ENCODE data around the gene ADAM33. TPM values are rescaled to one million over a fixed set of nuclear protein-coding genes. Genes with fewer than 3 reads are reported as not detected.

The ADAM33 gene
- total RNA-seq, 1 donor, result 68.6 TPM

- TF ChIP-seq, protein P1, sequence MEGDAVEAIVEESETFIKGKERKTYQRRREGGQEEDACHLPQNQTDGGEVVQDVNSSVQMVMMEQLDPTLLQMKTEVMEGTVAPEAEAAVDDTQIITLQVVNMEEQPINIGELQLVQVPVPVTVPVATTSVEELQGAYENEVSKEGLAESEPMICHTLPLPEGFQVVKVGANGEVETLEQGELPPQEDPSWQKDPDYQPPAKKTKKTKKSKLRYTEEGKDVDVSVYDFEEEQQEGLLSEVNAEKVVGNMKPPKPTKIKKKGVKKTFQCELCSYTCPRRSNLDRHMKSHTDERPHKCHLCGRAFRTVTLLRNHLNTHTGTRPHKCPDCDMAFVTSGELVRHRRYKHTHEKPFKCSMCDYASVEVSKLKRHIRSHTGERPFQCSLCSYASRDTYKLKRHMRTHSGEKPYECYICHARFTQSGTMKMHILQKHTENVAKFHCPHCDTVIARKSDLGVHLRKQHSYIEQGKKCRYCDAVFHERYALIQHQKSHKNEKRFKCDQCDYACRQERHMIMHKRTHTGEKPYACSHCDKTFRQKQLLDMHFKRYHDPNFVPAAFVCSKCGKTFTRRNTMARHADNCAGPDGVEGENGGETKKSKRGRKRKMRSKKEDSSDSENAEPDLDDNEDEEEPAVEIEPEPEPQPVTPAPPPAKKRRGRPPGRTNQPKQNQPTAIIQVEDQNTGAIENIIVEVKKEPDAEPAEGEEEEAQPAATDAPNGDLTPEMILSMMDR (IDR thresholded peaks at IDR 0.05; ENCODE audit: insufficient read depth, low read length), result peak; percentile 57
- H3K4me3 ChIP-seq (ENCODE audit: low read depth, low read length), result no peak overlapping the region
- no peak for DNase-seq (ENCODE audit: low read depth)
Observed at GRCh38 chr20:3696200-3696599, 14.4 kb upstream of the ADAM33 start.

GRCh38 chr20:3694864-3695263 lies 13.1 kb upstream of the ADAM33 start:
- TF ChIP-seq, protein P1 (IDR thresholded peaks at IDR 0.05; ENCODE audit: insufficient read depth, low read length), result no peak
- DNase-seq (ENCODE audit: low read depth), result no peak
- H3K4me3 ChIP-seq (ENCODE audit: low read depth, low read length), result no peak overlapping the region

DNA sequence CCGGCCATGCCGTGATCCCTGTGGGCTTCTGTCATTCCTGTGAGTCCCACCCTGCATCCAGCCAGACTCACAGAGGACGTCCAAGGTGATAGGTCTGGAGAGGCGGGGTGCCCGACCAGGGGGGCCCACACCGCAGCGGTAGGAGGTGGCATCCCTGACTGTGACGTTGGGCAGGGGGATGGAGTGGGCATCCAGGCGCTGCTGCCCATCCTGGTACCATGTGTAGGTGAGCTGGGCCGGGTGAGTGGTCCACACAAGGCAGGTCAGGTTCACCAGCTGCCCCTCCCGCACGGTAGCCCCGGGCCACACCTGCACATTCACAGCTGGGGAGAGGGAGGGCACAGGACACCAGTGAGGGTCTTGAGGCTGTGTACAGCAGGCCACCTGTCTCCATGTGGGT lies 11.6 kb upstream of the ADAM33 start:
- H3K4me3 ChIP-seq (ENCODE audit: low read depth, low read length), result no peak overlapping the region
- no peak for DNase-seq (ENCODE audit: low read depth)
- TF ChIP-seq, protein P1 (IDR thresholded peaks at IDR 0.05; ENCODE audit: insufficient read depth, low read length), result no peak

DNA sequence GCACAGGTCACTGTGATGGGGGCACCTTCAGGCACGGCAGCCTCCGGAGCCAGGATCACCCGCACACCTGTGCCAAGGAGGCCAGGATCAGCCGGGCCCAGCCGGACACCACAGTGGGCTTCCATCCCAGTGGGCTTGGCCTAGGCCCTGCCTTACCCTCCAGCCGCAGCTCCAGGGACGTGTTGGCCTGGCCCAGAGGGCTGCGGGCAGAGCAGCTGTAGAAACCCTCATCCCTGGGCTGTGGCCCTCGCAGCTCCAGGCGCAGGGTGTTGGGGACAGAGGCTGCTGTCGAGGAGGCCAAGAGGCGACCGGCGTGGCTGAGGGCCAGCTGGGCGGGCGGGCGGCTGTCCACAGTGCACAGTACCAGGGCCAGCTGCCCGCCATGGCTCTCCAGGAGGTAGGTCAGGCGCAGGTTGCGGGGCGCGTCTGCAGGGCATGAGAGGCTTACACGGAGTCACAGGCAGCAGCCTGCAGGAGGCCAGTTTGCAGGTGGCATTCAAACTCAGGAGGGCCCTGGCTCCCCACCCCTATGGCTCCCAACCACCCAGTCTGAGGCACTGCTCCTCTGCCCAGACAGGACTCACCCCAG lies 11.0 kb upstream of the ADAM33 start:
- DNase-seq (ENCODE audit: low read depth), result no peak
- TF ChIP-seq, protein P1 (IDR thresholded peaks at IDR 0.05; ENCODE audit: insufficient read depth, low read length), result no peak
- H3K4me3 ChIP-seq (ENCODE audit: low read depth, low read length), result no peak overlapping the region

DNA sequence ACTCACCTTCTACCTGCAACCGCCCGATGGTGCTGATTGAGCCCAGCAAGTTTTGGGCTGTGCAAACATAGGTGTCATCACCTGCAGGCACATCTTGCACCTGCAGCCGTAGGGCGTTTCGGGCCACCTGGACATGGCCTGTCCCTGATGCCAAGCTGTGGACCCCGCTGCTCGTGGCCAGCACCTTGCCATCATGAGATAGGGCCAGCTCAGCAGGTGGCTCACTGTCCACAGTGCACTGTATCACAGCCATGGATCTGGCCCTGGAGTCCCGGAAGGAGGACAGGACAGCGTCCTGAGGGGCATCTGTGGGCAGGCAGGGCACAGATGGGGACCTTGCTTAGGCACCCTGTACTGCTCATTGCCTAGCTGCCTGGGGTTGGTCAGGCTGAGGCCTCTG lies 10.1 kb upstream of the ADAM33 start:
- no peak for DNase-seq (ENCODE audit: low read depth)
- H3K4me3 ChIP-seq (ENCODE audit: low read depth, low read length), result no peak overlapping the region
- TF ChIP-seq, protein P1 (IDR thresholded peaks at IDR 0.05; ENCODE audit: insufficient read depth, low read length), result no peak

DNA sequence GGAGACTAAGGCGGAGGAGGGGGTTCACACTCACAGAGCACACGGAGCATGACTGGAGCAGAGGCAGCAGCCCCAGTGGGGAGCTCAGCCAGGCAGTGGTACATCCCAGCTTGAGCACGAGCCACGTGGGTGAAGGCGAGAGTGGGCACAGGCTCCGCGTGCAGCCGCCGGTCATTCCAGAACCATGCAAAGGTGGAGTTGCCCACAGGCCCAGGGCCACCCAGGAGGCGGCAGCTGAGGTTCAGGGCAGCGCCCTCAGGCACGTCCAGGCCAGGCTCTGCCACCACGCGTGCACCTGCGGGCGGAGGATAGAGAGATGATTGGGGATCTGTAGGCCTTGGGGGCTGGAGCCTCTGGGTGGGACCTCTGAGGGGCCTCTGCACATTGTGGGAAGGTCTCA lies 9.5 kb upstream of the ADAM33 start:
- TF ChIP-seq, protein P1 (IDR thresholded peaks at IDR 0.05; ENCODE audit: insufficient read depth, low read length), result no peak
- no peak for DNase-seq (ENCODE audit: low read depth)
- H3K4me3 ChIP-seq (ENCODE audit: low read depth, low read length), result no peak overlapping the region

GRCh38 chr20:3690413-3690812 lies 8.6 kb upstream of the ADAM33 start:
- DNase-seq (ENCODE audit: low read depth), result no peak
- H3K4me3 ChIP-seq (ENCODE audit: low read depth, low read length), result no peak overlapping the region
- TF ChIP-seq, protein P1 (IDR thresholded peaks at IDR 0.05; ENCODE audit: insufficient read depth, low read length), result no peak

Measured in fibroblast of the aortic adventitia (primary cell).